NCI-H146 treated with DMSO at 0.1 percent for 48 hours (cell line): ENCODE results near the gene PTCH1.

Experiments used
- DNase-seq: peaks from one replicate; lab custom pipeline; 2025; ENCODE audit not compliant: unreplicated experiment; lab: John Stamatoyannopoulos, UW

The PTCH1 gene

GRCh38 chr9:95443301-95443700 lies 73.5 kb downstream of the PTCH1 start:
- DNase-seq: no peak

- no peak for DNase-seq
These were observed 75.7 kb downstream of the PTCH1 start for GRCh38 chr9:95441081-95441480.

- DNase-seq: no peak
These were observed 76.3 kb downstream of the PTCH1 start for GRCh38 chr9:95440447-95440846.

GRCh38 chr9:95438561-95439357 lies 78.0 kb downstream of the PTCH1 start:
- no peak for DNase-seq

GRCh38 chr9:95437559-95437958 lies 79.2 kb downstream of the PTCH1 start:
- no peak for DNase-seq

GRCh38 chr9:95436416-95436815 lies 80.4 kb downstream of the PTCH1 start:
- DNase-seq: no peak

GRCh38 chr9:95435074-95435728 lies 81.6 kb downstream of the PTCH1 start:
- no peak for DNase-seq

GRCh38 chr9:95434116-95435073 lies 82.4 kb downstream of the PTCH1 start:
- no peak for DNase-seq

GRCh38 chr9:95433096-95433819 lies 83.5 kb downstream of the PTCH1 start:
- no peak for DNase-seq

- DNase-seq: no peak
These were observed 85.5 kb downstream of the PTCH1 start for GRCh38 chr9:95431286-95431685.

GRCh38 chr9:95429948-95430620 lies 86.7 kb downstream of the PTCH1 start:
- no peak for DNase-seq

- DNase-seq: no peak
These were observed 87.7 kb downstream of the PTCH1 start for GRCh38 chr9:95429096-95429495.

- peak; percentile 4 for DNase-seq
These were observed 90.7 kb downstream of the PTCH1 start for GRCh38 chr9:95425910-95426551.

GRCh38 chr9:95422650-95423049 lies 94.1 kb downstream of the PTCH1 start:
- DNase-seq: no peak

GRCh38 chr9:95420518-95420917 lies 96.3 kb downstream of the PTCH1 start:
- no peak for DNase-seq

- no peak for DNase-seq
These were observed 97.3 kb downstream of the PTCH1 start for GRCh38 chr9:95419444-95419843.

- DNase-seq: no peak
These were observed 101.6 kb downstream of the PTCH1 start for GRCh38 chr9:95415158-95415557.

GRCh38 chr9:95413793-95414192 lies 103.0 kb downstream of the PTCH1 start:
- peak; percentile 5 for DNase-seq

GRCh38 chr9:95411054-95411892 lies 105.5 kb downstream of the PTCH1 start:
- DNase-seq: no peak
